ENCODE data around the gene SFT2D1. TPM values are rescaled to one million over a fixed set of nuclear protein-coding genes. Genes with fewer than 3 reads are reported as not detected.

SFT2D1 gene
- total RNA-seq, 4 donors from 2014 or later = 7.6 to 55.6 (median 39.7) TPM

DNA sequence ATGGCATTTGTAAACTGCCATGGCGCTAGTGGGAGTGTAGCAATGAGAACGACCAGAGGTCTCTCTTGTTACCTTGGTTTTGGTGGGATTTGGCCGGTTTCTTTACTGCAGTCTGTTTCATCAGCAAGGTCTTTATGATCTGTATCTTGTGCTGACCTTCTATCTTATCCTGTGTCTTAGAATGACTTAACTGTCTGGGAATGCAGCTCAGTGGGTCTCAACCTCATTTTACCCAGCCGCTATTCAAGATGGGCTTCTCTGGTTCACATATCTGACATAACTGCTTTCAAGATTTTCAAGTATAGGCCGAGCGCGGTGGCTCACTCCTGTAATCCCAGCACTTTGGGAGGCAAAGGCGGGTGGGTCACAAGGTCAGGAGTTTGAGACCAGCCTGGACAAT is 1.9 kb upstream of the SFT2D1 start:
- TF ChIP-seq POLR2A (IDR thresholded peaks at IDR 0.05) (no peak), EP300 (IDR thresholded peaks at IDR 0.05; ENCODE audit: low read depth) (no peak), POLR2AphosphoS5 (IDR thresholded peaks at IDR 0.05) (no peak)
- TF ChIP-seq, protein P1, sequence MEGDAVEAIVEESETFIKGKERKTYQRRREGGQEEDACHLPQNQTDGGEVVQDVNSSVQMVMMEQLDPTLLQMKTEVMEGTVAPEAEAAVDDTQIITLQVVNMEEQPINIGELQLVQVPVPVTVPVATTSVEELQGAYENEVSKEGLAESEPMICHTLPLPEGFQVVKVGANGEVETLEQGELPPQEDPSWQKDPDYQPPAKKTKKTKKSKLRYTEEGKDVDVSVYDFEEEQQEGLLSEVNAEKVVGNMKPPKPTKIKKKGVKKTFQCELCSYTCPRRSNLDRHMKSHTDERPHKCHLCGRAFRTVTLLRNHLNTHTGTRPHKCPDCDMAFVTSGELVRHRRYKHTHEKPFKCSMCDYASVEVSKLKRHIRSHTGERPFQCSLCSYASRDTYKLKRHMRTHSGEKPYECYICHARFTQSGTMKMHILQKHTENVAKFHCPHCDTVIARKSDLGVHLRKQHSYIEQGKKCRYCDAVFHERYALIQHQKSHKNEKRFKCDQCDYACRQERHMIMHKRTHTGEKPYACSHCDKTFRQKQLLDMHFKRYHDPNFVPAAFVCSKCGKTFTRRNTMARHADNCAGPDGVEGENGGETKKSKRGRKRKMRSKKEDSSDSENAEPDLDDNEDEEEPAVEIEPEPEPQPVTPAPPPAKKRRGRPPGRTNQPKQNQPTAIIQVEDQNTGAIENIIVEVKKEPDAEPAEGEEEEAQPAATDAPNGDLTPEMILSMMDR (IDR thresholded peaks at IDR 0.05) = no peak
- no peaks in the 10 kb centered on the region for H3K27me3 ChIP-seq
- intact Hi-C loops (cut with DNase I; ENCODE audit: low total_unique reads) = no loop called here
- H3K36me3 ChIP-seq = no peaks in the 10 kb centered on the region
- H3K27ac ChIP-seq = no peak overlapping the region
- 97% methylated on average over 8 of the region's 8 CpGs; no CpG with 5 or more reads in 1 of the 2 donors for WGBS, 2 donors (ENCODE audit: low coverage in 1 of 2)
- peaks cover 19 to 32% (median 22%) of the 10 kb centered on the region in 4 donors for H3K4me1 ChIP-seq
- no peak overlapping the region for H3K4me3 ChIP-seq
- no peaks in the 10 kb centered on the region for H3K9me3 ChIP-seq
- in situ Hi-C loops (cut with MboI; ENCODE audit: low pct_ligation_motif_present in 1 of 4, low pct_unique_long_range_greater_than_20kb in 1 of 4, low sequenced_read_pairs in 3 of 4) = no loop called here
- no peak for DNase-seq

DNA sequence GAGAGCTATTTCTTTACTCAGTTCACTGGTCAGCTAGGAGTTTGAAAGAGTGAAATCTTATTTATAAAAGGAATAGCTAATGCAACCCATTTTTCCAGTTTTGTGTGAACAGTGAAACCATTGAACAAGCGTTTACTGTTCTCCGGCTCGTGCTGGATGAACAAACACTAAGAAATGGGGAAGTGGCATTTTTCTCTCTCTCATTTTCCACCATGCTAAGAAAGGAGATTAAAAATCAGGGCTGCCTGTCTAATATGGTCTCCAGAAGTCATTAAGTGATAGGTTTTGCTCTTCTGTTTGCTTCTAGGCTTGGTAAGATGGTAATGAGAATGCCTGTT is 774 bp upstream of the SFT2D1 start:
- Histone ChIP-seq H3K27me3 (no peaks in the 10 kb centered on the region), H3K4me3 (peak overlapping the region in 3 of 4 donors; percentile 94 to 96 (median 94)), H3K27ac (peak overlapping the region; percentile 83 to 95 (median 91)), H3K9me3 (no peaks in the 10 kb centered on the region), H3K4me1 (peaks cover 19 to 34% (median 22%) of the 10 kb centered on the region in 4 donors), H3K36me3 (no peaks in the 10 kb centered on the region)
- TF ChIP-seq EP300 (IDR thresholded peaks at IDR 0.05; ENCODE audit: low read depth) = no peak
- no peak for TF ChIP-seq POLR2A (IDR thresholded peaks at IDR 0.05)
- TF ChIP-seq, protein P1 (IDR thresholded peaks at IDR 0.05) = no peak
- TF ChIP-seq POLR2AphosphoS5 (IDR thresholded peaks at IDR 0.05) = no peak
- in situ Hi-C loops (cut with MboI; ENCODE audit: low pct_ligation_motif_present in 1 of 4, low pct_unique_long_range_greater_than_20kb in 1 of 4, low sequenced_read_pairs in 3 of 4) (no loop called here), intact Hi-C loops (cut with DNase I; ENCODE audit: low total_unique reads) (no loop called here)
- no peak for DNase-seq
- WGBS, 2 donors (ENCODE audit: low coverage in 1 of 2) = 17 to 21% methylated on average over 3 of the region's 3 CpGs

DNA sequence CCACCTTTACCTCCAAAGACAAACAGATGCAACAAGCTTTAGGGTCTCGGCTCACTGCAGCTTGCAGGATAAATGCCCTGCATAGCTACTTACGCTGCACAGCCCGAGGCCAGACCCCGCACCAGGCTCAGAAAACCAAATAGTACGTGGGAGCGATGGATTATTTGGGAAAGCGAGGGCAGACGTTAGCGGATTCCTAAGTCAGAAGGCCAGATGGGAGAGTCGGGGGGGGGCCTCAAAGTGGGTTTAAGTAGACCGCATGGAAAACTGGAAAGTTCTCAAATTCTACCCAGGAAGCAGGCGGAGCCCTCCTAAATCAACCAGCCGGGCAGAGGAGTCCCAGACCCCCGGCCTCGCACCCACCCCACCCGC is 382 bp downstream of the SFT2D1 start:
- TF ChIP-seq POLR2A (IDR thresholded peaks at IDR 0.05) (no peak), POLR2AphosphoS5 (IDR thresholded peaks at IDR 0.05) (no peak), EP300 (IDR thresholded peaks at IDR 0.05; ENCODE audit: low read depth) (no peak)
- TF ChIP-seq, protein P1 (IDR thresholded peaks at IDR 0.05) = no peak
- H3K4me1 ChIP-seq = peaks cover 19 to 34% (median 22%) of the 10 kb centered on the region in 4 donors
- H3K4me3 ChIP-seq = peak overlapping the region; percentile 73 to 96 (median 94)
- in situ Hi-C loops (cut with MboI; ENCODE audit: low pct_ligation_motif_present in 1 of 4, low pct_unique_long_range_greater_than_20kb in 1 of 4, low sequenced_read_pairs in 3 of 4) = no loop called here
- no peaks in the 10 kb centered on the region for H3K36me3 ChIP-seq
- peak overlapping the region; percentile 83 to 95 (median 91) for H3K27ac ChIP-seq
- H3K27me3 ChIP-seq = no peaks in the 10 kb centered on the region
- WGBS, 2 donors (ENCODE audit: low coverage in 1 of 2) = 0 to 1% methylated on average over 1 to 16 of the region's 16 CpGs
- intact Hi-C loops (cut with DNase I; ENCODE audit: low total_unique reads) = no loop called here
- no peaks in the 10 kb centered on the region for H3K9me3 ChIP-seq
- DNase-seq = no peak

DNA sequence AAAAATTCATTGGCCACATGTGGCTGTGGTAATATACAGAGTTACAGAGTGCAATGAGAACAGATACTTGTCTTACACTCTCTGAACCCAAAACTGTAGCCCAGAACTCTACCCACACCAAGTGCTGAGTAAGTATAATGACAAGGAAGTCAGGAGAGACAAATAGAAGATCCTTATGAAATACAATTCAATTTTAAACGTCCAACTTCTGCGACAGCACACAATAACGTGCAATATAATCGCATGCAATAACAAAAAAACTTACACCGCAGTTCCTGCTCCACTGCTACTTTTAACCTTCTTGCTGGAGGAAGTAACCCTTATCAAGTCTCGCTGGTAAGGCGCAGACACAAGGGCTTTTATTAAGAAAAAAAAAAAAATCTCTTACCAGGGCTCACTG is 881 bp downstream of the SFT2D1 start:
- intact Hi-C loops (cut with DNase I; ENCODE audit: low total_unique reads) = no loop called here
- Histone ChIP-seq H3K4me3 (peak overlapping the region; percentile 73 to 96 (median 94)), H3K27ac (peak overlapping the region; percentile 83 to 95 (median 91)), H3K9me3 (no peaks in the 10 kb centered on the region), H3K27me3 (no peaks in the 10 kb centered on the region), H3K4me1 (peaks cover 19 to 34% (median 22%) of the 10 kb centered on the region in 4 donors), H3K36me3 (no peaks in the 10 kb centered on the region)
- in situ Hi-C loops (cut with MboI; ENCODE audit: low pct_ligation_motif_present in 1 of 4, low pct_unique_long_range_greater_than_20kb in 1 of 4, low sequenced_read_pairs in 3 of 4) = no loop called here
- no peak for TF ChIP-seq POLR2A (IDR thresholded peaks at IDR 0.05)
- no peak for TF ChIP-seq EP300 (IDR thresholded peaks at IDR 0.05; ENCODE audit: low read depth)
- TF ChIP-seq POLR2AphosphoS5 (IDR thresholded peaks at IDR 0.05) = no peak
- TF ChIP-seq, protein P1 (IDR thresholded peaks at IDR 0.05) = no peak
- no peak for DNase-seq
- WGBS, 2 donors (ENCODE audit: low coverage in 1 of 2) = 7 to 23% methylated on average over 7 of the region's 7 CpGs
